ENCODE data around the gene FBXO15.

Gene FBXO15

DNA sequence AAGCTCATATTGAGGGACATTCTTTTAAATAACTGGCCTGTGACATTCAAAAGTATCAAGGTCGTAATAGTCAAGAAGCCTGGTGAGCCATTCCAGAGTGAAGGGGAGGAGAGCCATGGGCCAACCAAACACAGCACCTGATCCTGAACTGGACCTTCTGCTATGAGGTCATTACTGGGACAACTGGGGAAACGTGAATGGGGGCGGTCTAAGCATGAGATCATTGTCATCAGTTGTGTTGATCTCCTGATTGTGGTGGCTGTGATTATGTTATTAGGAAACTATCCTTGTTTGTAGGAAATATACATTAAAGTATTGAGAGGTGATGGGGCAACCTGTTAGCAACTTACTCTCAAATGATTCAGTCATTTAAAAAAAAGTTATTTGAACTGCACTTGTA is 79.3 kb downstream of the FBXO15 start:
- no peaks in the 10 kb centered on the region for H3K9me3 Mint-ChIP-seq
- no peak overlapping the region for H3K4me3 Mint-ChIP-seq
- H3K27me3 Mint-ChIP-seq = peaks cover 19% of the 10 kb centered on the region
- no peak for ATAC-seq
- no peaks in the 10 kb centered on the region for H3K36me3 Mint-ChIP-seq
- H3K27ac Mint-ChIP-seq = no peak overlapping the region
- peaks cover 16% of the 10 kb centered on the region for H3K4me1 Mint-ChIP-seq

DNA sequence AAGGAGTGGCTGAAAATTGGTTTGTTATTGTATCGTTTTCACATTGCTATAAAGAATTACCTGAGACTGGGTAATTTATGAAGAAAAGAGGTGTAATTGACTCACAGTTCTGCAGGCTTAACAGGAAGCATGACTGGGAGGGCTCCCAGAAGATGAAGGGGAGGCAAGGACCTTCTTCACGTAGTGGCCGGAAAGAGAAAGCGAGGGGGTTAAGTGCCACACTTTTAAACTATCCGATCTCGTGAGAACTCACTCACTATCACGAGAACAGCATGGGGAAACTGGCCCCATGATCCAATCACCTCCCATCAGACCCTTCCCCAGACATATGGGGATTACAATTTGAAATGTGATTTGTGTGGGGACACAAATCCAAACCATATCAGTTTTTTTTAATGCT is 81.6 kb downstream of the FBXO15 start:
- Mint-ChIP-seq H3K36me3 (no peaks in the 10 kb centered on the region), H3K4me1 (peaks cover 21% of the 10 kb centered on the region), H3K27me3 (peaks cover 19% of the 10 kb centered on the region), H3K27ac (no peak overlapping the region), H3K4me3 (no peak overlapping the region), H3K9me3 (no peaks in the 10 kb centered on the region)
- no peak for ATAC-seq

DNA sequence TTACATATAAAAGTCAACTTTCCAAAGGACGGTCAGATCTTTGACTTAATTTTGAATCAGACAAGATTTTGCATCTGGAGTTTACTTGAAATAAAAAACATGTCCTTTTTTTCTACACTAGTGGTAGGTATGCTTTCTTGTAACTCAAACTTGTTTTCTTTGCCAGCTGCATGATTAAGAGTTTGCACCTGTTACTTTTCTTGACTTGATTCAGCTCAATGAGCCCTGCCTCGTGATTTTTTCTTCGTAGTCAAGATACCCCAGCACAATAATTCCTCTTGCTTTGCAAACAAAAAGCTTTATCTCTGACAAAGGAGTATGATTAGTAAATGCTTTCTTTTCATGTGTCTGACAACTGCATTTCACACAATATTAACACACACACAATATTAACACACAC is 82.3 kb downstream of the FBXO15 start:
- no peak for ATAC-seq
- Mint-ChIP-seq H3K27me3 (peaks cover 19% of the 10 kb centered on the region), H3K4me1 (peaks cover 26% of the 10 kb centered on the region), H3K36me3 (no peaks in the 10 kb centered on the region), H3K4me3 (no peak overlapping the region), H3K9me3 (no peaks in the 10 kb centered on the region), H3K27ac (no peak overlapping the region)

DNA sequence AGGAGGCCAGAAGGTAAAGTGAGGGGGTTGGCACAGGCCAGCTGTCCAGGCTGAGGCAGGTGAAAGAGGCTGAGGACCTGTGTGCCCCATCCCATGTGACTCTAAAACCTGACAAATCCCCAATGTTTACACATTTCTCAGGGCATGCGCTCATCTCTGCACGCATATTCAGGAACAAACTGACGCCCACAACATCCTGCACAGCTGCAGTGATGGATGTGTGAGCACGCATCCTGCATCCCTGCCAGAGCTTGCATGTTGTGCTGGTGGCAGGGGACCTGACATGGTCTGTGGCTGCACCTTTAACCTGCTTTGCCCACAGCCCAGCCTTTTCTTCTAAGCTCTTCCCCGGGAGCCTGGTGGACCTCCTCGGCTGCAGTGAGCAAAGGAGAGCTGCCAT is 83.1 kb downstream of the FBXO15 start:
- H3K36me3 Mint-ChIP-seq = no peaks in the 10 kb centered on the region
- peaks cover 29% of the 10 kb centered on the region for H3K4me1 Mint-ChIP-seq
- peak; percentile 59 for ATAC-seq
- no peak overlapping the region for H3K27ac Mint-ChIP-seq
- peaks cover 19% of the 10 kb centered on the region for H3K27me3 Mint-ChIP-seq
- no peaks in the 10 kb centered on the region for H3K9me3 Mint-ChIP-seq
- no peak overlapping the region for H3K4me3 Mint-ChIP-seq

DNA sequence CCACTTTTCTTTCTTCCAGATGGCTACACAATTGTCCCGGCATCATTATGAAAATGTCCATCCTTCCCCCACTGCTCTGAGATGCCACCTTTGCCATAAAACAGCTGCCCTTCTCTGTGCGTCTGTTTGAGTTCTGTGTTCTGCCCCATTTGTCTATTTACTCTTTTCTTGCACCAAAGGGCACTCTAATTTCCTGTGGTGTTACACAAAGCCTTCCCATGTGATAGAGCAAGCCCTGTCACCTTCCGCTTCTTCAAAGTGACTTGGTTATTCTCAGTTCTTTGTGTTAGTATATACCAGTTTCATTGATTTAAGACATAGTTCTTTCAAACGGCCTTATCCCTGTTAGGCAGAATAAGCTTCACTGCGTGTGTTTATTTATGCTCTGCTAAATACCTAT is 84.1 kb downstream of the FBXO15 start:
- no peak overlapping the region for H3K4me3 Mint-ChIP-seq
- no peaks in the 10 kb centered on the region for H3K36me3 Mint-ChIP-seq
- no peaks in the 10 kb centered on the region for H3K9me3 Mint-ChIP-seq
- peaks cover 19% of the 10 kb centered on the region for H3K27me3 Mint-ChIP-seq
- H3K27ac Mint-ChIP-seq = peak overlapping the region; percentile 66
- peaks cover 29% of the 10 kb centered on the region for H3K4me1 Mint-ChIP-seq
- peak; percentile 42 for ATAC-seq

DNA sequence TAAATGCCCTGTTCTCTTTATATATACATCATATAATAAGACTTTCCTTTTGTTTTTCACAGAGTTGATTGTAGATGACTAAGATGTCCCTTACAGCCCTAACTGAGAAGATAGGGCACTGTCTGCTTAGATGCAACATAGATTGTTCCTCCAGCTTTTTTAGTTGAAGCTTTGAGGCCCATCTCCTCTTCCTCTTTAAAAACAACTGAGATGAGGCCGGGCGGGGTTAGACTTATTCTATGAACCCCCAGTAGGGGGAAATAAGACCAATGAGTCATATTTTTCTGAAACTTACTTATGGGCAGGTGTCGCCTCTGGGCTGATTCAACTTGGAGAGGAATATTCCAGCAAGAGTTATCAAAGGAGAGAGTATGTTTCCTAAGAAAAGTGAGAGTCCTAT is 84.6 kb downstream of the FBXO15 start:
- Mint-ChIP-seq H3K4me3 (no peak overlapping the region), H3K36me3 (no peaks in the 10 kb centered on the region), H3K4me1 (peaks cover 29% of the 10 kb centered on the region), H3K27ac (peak overlapping the region; percentile 66), H3K27me3 (peaks cover 19% of the 10 kb centered on the region), H3K9me3 (no peaks in the 10 kb centered on the region)
- ATAC-seq = peak; percentile 57

DNA sequence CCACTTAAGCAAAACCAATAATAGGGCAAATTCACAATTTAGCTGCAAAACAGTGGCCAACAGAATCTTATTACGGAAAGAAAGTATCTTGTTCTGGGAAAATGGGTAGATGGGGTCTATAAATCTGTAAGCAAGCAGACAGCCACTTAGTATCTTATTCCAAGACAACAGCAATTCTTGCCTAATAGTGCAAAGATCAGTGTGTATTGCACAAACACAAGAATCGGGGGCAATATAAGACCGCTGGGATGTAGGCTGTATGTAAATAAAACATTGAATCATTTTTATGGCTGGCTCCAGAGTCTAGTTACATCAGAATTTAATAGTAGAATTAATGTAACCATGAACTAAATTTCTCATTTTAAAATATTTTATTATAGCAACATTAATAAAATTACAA is 85.6 kb downstream of the FBXO15 start:
- Mint-ChIP-seq H3K4me3 (no peak overlapping the region), H3K36me3 (no peaks in the 10 kb centered on the region), H3K27ac (no peak overlapping the region), H3K27me3 (peaks cover 16% of the 10 kb centered on the region), H3K9me3 (no peaks in the 10 kb centered on the region), H3K4me1 (peaks cover 29% of the 10 kb centered on the region)
- no peak for ATAC-seq

DNA sequence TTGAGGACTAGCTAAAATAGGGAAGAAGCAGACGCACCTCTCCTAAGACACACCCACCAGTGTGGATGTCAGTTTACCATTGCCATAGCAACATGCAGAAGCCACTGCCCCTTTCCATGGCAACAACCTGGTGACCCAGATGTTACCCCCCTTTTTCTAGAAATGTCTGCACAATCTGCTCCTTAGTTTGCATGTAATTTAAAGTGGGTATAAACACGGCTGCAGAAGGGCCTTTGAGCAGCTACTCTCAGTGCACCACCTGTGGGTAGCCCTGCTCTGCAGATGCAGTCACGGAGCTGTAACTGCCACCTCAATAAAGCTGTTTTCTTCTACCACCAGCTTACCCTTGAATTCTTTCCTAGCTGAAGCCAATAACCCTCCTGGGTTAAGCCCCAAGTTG is 87.1 kb downstream of the FBXO15 start:
- Mint-ChIP-seq H3K27me3 (peaks cover 18% of the 10 kb centered on the region), H3K9me3 (peaks cover 6% of the 10 kb centered on the region), H3K36me3 (no peaks in the 10 kb centered on the region), H3K27ac (no peak overlapping the region), H3K4me3 (no peak overlapping the region), H3K4me1 (peaks cover 29% of the 10 kb centered on the region)
- no peak for ATAC-seq

DNA sequence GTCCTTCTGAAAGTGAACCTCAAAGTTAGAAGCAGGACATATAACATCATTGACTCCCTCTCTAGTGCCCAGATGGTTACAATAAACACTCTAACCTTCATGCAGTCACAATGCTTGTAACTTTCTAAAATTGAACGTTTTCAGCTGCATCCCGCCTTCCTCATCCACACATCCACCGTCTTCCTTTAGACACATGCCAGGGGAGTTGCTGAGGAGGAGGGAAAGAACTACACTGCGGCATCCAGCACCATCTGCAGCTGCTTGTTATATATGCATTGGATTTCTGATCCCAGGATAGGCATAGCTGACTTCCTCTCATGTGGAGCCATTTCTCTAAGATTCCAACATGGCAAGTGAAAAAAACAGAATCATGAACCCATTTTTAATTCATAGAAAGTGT is 96.8 kb downstream of the FBXO15 start:
- H3K27me3 Mint-ChIP-seq = peaks cover 23% of the 10 kb centered on the region
- no peak for ATAC-seq

DNA sequence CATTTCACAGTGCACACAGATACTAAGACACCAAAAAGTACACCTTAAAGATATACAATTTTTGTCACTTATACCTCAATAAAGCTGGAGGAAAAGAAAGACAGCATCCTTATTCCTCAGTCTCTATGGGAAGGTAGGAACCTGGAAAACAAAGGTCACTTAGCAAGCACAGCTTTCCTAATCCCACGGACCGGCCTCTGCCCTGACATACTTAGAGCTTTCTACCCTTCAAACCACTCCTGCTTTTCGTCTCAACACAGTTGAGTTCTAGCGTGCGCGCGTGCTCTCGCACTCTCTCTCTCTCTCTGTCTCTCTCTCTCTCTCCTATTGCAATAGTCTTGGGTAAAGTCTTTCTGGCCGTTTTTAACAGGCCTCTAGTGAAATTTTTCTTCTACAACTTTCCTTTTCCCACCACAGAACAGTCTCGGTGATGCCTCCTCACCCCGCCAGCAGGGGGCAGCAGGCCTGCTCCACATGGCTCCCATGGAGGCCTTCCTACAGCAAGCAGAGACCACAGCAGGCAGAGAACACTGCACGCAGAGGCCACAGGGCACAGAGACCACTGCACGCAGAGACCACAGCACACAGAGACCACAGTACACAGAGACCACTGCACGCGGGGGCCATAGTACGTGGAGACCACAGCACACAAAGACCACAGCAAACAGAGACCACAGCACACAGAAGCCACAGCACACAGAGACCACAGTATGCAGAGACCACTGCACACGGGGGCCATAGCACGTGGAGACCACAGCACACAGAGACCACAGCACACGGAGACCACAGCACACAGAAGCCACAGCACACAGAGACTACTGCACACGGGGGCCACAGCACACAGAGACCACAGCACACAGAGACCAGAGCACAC is 106.9 kb downstream of the FBXO15 start:
- no peak overlapping the region for H3K27ac Mint-ChIP-seq
- peaks cover 4% of the 10 kb centered on the region for H3K9me3 Mint-ChIP-seq
- H3K27me3 Mint-ChIP-seq = no peaks in the 10 kb centered on the region
- H3K4me3 Mint-ChIP-seq = no peak overlapping the region
- no peaks in the 10 kb centered on the region for H3K36me3 Mint-ChIP-seq
- H3K4me1 Mint-ChIP-seq = no peaks in the 10 kb centered on the region
- peak; percentile 56 for ATAC-seq

More for the DNA sequence above, 96.8 kb downstream of the FBXO15 start:
- H3K27ac Mint-ChIP-seq = no peak overlapping the region
- peaks cover 11% of the 10 kb centered on the region for H3K9me3 Mint-ChIP-seq
- H3K4me1 Mint-ChIP-seq = no peaks in the 10 kb centered on the region
- H3K4me3 Mint-ChIP-seq = no peak overlapping the region
- H3K36me3 Mint-ChIP-seq = peaks cover 6% of the 10 kb centered on the region

DNA sequence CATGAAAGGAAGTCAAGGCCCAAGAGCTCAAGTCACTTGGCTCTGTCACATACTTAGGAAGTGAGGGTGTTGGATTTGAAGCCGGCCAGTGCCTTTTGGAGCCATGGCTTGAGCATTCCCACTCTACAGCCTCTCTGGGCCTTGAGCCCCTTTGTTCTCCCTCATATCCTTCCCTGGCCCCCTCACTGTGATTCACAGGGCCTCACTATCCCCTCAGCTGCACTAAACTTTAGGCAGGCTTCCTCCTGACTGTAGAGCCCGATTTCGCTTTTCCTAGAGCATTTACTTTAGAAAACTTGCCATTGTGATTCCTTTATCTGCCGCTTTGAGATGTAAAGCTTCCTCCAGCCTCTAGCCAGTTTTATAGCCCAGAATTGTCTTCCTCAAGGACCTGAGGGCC is 107.6 kb downstream of the FBXO15 start:
- no peak for ATAC-seq
- H3K36me3 Mint-ChIP-seq = no peaks in the 10 kb centered on the region
- no peaks in the 10 kb centered on the region for H3K27me3 Mint-ChIP-seq
- H3K27ac Mint-ChIP-seq = no peak overlapping the region
- H3K4me1 Mint-ChIP-seq = no peaks in the 10 kb centered on the region
- no peak overlapping the region for H3K4me3 Mint-ChIP-seq
- H3K9me3 Mint-ChIP-seq = peaks cover 4% of the 10 kb centered on the region

DNA sequence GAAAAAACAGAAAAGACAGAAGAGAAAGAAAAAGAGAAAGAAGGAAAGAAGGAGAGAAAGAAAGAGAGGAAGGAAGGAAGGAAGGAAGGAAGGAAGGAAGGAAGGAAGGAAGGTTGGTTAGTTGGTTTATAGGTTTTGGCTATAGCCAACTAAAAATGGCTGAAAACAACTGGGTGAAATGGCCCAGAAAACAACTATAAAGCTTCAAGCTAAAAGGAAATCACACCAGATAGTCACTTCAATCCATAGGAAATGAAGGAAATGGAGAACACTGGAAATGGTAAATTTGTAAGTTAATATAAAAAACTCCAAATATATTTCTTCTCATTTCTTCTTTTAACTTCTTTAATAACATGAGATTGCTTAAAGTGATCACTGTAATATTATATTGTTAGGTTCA is 118.5 kb downstream of the FBXO15 start:
- no peaks in the 10 kb centered on the region for H3K36me3 Mint-ChIP-seq
- no peak overlapping the region for H3K27ac Mint-ChIP-seq
- no peaks in the 10 kb centered on the region for H3K4me1 Mint-ChIP-seq
- H3K9me3 Mint-ChIP-seq = no peaks in the 10 kb centered on the region
- H3K4me3 Mint-ChIP-seq = no peak overlapping the region
- H3K27me3 Mint-ChIP-seq = peaks cover 25% of the 10 kb centered on the region
- no peak for ATAC-seq

Data from stimulated activated memory B cell treated with anti-CD40 and anti-IgM and Interleukin-4, amounts not matched to agents 10 μg/mL and 1 μg/mL and 100 μg/mL, for 72 hours (primary cell).